Suppressor macrophage (primary cell): Measurements from ENCODE around the gene FSIP1.

Source experiments
- DNase-seq, 4 experiments: peaks; one replicate each; pipeline ENCODE4 v3.0.0-alpha.2; 2020 to 2022

Gene FSIP1

DNA sequence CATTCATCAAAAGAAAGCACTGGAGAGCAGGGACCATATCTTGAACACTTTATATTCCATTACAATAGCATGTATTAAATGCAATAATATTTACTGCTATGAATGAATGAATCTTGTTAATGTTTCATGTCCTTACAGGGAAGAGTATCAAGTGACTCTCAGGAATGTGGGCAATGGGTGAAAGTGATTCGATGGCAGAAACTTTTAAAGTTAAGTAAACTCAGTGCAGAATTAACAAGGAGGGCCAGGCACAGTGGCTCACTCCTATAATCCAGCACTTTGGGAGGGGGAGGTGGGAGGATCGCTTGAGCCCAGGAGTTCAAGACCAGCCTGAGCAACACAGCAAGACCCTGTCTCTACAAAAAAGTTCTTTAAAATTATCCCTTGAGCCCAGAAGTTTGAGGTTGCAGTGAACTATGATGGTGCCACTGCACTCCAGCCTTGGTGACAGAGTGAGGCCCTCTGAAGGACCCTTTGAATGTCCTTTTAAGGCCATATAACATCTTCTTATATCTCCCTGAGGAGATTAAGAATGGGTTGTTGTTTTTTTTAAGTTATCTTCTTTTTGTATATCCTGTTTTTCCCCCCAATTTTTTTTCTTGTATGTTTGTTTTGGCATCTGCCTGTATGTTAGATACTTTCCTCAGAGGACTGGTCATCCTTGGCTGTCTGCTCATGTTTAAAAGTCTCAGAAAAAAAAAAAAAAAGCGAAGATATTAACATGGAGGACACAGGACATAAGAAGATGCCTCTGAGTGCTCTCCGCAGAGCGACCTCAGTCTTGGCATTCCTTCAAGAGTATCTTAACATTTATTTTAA, 9.6 kb upstream of the FSIP1 start:
- no peak for DNase-seq

DNA sequence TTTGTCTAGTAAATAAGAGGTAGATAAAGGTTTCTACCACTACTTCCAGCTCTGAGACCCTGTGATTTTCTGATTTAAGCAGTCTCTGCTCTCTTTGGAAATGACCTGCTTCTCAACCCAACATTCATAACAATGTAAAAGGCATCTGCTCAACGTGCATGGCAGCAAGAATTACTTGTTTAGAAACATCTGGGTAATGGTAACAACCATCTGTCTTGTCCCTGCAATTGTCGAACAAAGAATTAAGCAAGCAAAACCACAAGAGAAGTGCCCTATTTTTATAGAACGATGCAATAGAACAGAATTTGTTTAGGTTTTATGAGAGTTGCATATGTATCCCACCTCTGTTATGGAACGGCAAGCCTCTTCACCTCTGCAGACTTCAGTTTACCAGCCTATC, 7.1 kb upstream of the FSIP1 start:
- DNase-seq = no peak

DNA sequence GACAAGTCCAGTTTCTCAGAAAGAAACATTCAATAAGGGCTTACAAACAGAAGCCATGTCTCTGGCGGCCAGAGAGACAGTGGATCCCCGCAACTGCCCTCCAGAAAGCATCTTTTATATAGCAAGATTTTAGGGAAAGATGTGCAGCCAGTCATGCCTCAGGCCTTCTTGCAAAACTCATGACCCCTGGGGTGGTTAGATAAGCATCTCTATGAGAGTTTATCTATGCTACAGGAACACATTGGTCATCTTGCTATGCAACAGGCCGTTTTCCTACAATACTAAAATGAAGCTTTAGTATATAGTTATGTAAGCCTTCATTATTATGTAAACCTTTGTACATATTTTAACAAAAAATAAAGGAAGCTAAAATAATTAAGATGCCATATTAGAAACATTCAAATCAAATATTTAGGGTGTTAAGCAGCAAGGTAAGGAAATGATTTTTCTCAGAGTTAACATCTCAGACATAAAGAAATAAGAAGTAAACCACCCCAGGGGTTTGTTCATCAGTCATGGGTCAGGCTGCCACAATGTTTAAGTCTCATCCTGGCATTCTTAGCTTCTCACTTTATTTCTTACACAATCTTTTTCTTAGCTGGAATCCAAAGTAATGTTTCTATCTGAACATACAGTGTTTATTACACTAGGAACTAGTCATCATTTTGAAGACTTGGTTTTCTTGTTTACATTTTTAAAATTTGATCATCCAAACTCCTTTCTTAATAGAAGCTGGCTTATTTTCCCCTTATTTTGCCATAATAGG, 6.3 kb upstream of the FSIP1 start:
- no peak for DNase-seq

DNA sequence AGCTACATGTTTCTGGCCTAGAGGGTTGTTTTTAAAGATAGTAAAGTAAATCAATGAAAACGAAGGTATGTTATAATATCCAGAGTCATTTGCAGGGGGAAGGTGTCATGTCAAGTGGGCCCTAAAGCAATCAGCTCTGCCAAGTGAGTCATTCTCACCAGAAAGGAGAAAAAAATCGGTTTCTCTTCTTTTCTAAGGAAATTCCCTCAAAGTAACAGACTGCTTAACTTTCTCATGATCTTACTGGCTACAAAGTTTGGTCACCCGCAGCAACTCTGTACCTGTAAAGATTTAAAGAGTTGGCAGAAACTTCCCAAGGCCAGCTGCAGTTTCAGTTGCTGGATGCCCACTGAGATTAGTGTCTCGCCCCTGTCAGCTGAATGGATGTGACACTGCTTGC, 5.5 kb upstream of the FSIP1 start:
- no peak for DNase-seq

DNA sequence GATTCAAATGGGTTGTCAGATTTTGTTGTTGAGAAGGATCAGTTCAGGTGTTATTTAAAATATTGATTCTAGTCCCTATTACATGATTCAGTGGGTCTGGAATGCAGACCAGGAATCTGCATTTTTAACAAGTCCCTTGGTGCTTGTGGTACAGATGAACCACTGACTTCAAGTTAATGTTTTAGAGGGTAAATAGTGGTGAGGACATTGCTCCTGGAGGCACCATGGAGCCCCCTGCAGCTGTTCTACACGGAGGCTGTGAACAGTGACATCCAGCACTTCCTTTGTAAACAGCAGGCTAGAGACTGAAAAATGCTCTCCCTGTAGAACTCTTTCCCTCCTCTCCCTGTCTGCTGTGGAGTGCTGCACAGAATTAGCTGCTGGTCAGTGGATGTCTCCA, 4.8 kb upstream of the FSIP1 start:
- no peak for DNase-seq

DNA sequence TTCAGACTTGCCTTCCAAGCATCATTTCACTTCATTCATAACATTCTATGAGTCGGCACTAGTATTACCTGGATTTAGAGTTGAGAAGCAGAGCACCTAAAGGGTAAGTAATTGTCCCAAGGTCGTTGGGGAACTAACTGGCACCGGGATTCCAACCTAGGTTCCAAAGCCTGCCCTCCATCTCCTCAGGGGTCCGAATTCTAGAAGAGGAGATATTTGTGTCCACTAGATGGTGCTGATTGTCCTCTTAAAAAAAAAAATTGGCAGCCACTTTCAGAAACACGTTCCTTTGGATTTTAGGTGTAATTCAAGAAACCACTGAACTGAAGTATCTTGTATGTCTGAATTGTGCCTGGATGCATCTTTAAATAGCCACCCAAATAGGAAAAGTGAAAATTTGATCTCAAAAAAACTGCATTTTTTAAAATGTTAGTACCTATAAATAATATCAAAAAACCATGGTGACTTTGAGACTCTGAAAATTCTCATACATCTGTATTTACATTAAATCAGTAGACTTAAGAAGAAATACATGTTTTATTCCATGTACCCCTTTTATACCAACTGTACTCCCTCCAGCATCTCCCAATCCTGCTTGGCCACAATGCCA, 3.9 kb upstream of the FSIP1 start:
- peak; percentile 47 to 70 (median 58) for DNase-seq

DNA sequence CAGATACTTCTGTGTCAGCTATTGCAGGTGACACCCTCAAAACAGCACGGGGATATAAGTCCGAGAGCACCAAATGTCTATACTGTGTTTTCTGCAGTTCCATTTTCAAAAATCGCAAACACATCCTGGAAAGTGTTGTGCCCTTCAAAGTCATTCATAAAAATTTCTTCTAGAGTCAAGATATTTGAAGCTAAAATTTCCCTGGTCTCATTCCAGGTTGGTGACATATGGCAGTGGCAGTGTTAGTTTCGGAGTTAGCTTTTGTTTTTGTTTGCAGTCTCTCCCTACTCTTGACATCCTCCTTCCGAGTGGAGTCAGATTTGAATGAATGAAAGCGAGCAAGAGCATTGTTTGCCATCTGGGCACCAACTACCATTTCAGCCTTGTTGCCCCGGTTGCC, 3.2 kb upstream of the FSIP1 start:
- no peak for DNase-seq

DNA sequence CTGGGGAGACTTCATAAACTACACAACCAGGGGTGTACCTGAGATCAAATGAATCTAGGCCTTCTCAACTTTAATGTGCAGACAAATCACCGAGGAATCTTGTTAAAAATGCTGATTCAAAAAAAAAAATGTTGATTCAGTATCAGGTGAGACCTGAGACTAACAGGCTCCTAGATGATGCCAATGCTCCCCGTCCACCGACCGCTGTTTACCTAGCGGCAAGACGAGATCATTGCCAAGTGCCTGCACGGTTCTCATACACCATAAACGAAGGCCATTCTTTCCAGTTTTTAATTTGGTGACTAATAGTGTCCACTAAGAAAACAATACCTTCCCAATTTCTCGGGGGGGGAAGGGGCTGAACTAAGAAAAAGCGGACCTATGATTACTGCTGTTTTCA, 2.5 kb upstream of the FSIP1 start:
- DNase-seq = no peak

DNA sequence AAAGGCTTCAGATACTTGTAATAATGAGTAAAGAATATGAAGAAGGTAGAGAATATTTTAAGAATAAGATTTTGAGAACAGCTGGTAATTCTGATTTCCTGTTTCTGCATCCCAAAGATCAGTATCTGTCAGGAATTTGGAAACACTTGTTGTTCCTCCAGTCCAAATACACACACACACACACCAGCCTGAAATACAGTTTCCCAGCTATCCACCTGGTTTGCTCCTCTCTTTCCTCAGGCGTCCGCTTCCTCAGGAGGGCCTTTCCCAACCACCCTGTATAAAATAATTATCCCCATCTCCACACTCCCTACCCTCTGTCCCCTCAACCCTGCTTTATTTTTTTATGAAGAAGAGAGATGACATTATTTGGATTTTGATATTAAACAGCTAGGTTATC, 2.0 kb upstream of the FSIP1 start:
- no peak for DNase-seq

DNA sequence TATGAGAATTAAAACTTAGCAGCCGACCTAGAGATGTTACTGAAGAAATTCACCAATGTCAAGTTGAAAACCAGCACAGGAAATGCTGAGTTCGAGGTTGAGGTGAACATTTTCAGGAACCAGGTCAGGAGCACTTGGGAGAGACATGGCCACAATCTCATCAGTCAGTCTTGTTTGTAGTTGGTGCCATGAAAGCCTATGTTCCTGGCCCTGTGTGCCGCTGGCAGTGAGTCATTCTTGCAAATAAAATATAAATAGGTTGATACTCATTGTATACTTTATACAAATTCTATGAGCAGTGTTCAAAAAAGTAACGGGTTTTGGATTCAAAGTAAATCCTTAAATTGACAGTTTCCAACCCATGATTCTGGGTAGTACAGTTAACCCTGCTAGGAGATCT, 1.5 kb upstream of the FSIP1 start:
- peak in 1 of 4 experiments; percentile 2 for DNase-seq

DNA sequence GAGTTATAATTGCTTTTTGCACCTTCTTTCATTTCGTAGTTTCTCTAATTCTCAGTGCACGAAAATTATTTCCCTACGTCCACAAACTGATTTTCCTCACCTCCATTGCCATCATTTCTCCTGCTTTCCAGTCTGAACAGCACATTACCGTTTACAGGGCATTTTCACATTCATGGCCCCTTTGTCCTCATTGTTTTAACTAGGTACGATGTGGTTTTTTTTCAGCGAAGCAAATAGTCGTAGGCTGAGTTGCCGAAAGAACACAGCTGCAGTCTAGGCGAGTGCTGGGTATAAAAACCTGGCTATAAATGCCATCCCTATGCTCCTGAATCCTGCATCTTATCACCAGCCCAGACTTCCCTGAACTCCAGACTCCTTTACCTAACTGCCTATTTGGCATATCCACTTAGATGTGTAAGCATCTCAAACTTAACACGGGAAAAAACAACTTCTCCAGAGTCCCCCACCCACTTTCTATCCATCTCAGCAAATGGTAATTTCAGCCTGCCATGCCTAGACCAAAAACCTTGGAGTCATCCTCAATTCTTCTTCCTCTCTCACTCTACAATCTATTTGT, 691 bp upstream of the FSIP1 start:
- no peak for DNase-seq

DNA sequence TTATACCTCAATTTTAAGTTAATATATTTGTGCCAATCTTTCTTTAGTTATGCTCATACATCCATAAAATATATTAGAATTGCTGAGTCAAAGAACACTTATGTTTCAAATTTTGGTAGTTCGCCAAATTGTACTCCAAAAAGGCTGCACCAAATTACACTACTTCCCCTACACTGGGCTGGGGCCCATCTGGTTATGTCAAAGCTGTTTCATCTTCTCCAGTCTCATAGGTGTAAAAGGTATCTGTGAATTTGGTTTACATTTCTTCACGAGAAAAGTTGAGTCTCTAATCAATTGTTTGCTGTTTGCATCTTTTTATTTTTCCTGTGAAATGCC, 706 bp downstream of the FSIP1 start:
- no peak for DNase-seq

DNA sequence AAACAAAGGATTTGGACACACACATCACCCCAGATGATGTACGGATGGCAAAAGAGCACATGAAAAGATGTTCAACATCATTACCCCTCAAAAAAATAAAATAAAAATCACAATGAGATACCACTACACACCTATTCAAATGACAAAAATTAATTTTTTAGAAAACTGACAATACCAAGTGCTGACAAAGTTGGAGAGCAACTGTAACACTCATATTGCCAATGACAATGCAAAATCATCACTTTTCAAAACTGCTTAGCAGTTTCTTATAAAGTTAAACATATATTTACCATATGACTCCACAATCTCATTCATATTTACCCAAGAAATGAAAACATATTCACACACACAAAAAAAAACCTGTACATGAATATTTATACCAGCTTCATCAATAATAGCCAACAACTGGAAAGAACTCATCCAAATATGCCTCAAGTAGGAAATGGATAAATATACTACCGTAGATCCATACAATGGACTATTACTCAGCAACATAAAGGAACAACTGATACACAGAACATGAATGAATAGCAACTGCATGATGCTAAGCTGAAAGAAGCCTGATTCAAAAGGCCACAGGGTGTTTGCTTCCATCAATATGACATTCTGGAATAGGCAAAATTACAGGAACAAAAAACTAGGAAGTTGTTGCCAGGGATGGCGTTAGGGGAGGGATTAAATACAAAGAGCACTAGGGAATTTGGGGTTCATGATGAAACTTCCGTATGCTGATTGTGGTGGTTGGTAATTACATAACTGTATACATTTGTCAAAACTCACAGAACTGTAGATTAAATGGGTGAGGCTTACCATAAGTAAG, 1.3 kb downstream of the FSIP1 start:
- peak; percentile 34 to 75 (median 64) for DNase-seq

DNA sequence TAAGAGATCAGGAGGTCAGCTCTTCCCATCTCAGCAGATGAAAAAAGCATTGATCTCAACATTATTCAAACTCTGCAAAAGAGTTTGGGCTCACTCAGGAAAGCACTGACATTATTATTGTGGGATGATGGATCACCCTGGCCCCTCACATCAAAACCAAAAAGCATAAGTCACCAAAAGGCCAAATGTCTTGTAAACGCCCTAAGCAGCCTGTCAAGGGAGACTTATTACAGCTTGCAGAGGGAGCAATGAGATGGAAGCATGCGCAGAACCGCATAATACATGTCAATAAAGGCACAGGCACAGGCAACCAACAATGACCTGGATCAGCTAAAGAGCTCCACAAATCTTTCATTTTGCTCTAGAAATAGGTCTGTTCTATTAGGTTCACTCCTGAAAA, 4.6 kb downstream of the FSIP1 start:
- no peak for DNase-seq

DNA sequence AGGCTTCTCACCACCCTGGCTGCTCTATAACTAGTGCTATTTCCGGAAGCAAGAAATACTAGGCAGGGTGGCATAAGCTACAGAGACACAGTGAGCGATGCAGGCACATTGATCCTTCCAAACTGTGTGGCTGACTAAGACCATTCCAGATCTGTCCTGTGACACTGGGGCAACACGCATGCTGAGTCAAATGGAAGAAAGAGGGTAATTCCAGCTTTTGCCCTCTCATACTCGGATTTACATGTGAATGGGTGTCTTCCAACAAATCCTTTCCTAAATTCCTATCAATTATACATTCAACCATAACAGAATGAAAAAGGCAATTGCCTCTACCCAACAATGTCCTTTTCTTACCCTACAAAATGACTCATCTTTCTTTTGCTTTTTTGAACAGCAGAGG, 5.1 kb downstream of the FSIP1 start:
- no peak for DNase-seq

DNA sequence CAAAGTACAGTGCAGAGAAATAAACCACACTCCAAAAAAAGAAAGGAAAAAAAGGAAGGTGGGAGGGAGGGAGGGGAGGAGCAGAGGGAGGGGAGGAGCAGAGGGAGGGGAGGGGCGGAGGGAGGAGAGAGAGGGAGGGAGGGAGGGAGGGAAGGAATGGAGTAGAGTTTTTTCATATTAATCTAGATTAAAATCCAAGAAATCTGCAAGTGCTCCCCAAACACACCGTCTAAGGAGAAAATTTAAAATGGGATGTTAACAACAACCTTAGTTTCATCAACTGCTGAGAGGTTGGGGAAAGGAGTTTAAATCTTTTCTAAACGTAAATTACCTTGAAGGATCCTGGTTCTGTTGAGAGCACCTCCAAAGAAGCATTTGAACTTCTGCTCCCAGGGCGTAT, 6.6 kb downstream of the FSIP1 start:
- no peak for DNase-seq

DNA sequence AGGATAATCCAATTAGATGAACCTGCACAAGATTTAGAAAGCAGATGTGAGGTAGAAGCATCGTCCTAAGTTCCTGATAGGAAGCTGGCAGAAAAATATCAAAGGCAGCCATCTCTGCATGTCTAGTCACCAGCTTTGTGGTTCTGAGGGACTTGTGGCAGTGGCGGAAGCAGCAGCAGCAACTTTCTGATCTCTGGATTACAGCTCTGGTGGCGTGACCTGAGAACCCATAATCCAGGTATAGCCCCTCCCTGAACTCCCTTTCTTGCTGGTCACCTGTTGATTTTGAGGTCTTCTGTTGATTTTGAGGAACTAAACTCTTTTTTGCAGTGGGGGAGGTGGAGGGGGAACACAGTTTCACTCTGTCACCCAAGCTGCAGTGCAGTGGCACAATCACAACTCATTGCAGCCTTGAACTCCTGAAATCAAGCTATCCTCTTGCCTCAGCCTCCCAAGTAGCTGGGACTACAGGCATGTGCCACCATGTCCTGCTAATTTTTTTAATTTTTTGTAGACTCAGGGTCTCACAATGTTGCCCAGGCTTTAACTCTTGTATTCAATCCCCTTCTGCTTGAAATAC, 7.9 kb downstream of the FSIP1 start:
- peak in 2 of 4 experiments; percentile 5 to 8 for DNase-seq

DNA sequence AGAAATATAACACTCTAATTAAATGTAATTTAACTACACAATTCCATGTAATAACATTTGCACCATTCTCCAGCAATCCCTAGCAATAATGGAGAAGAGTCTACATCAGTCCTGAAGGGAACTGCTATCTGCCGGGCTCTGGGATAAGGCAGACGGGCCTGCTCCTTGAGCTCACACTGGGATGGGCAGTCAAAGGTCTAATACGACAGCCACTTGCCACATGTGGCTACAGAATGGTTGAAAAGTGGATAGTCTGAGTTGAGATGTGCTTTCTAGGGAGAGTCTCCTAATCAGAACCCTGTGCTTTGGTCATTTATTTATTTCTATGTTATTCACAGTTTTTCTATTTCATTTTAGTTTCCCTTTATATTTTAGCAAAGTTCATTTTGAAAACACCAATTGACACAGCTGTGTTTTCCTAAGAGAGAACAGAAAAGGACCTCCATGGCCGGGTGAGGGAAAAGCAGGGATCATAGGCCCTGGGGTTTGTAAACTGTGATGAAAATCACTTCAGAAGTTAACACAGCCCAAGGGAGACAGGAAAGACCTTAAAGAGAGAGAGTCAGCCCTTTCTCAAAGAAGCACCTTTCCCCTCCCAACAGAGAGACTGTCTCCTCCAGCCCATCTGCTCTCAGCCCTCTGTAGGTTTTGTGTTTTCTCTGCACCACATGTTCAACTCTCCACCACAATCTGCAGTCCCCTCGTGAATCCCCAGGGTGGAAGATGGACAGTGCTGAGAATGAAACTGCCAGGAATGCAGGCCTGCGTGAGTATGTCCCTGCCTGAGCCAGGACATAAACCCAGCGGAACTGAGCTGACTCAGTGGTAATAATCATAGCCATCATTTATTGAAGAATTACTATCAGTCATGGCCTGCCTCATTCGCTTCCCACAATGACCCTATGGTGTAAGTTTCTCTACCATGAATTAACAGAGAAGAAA, 11.6 kb downstream of the FSIP1 start:
- DNase-seq = no peak

DNA sequence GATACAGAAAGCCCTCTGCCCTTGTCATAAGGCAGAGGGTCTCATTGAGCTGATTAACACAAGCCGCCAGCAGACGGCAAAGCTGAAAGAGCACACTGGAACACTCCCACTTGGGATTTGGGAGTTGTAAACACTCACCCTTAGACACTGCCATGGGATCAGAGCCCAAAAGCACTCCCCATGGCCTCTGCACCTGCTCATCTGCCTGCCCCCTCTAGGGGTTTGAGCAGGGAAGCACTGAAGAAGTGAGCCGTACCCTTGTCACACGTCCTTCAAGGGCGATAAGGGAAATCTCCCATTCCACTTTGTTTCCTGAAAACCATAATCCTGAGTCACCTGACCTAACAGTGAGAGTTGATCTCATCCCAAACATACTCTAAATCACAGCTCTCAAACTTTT, 14.7 kb downstream of the FSIP1 start:
- no peak for DNase-seq

DNA sequence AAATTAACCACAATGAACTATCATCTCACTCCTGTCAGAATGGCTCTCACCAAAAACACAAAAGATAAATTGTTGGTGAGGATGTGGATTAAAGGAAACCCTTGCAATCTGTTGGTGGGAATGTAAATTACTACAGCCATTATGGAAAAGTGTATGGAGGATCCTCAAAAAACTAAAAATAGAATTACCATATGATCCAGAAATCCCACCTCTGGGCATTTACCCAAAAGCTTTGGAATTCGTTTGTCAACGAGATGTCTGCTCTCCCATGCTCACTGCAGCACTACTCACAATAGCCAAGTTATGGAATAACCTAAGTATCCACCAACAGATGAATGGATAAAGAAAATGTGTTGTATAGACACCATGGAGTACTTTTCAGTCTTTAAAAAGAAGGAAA, 21.6 kb downstream of the FSIP1 start:
- DNase-seq = no peak
